Calu3 (cell line): Measurements from ENCODE around the gene NPC1L1. TPM values are rescaled to one million over a fixed set of nuclear protein-coding genes. Genes with fewer than 3 reads are reported as not detected.

ENCODE experiments used
- BruUV-seq: library from RNA; stranded (reverse); fragments of 400-500 nt; replicated peaks from 2 replicates; lab custom pipeline; 2021; lab: Mats Ljungman, UMichigan
- CTCF ChIA-PET: fragments of 300-600 bp; sonication (Branson Sonifier 250); formaldehyde crosslinking; loops from one replicate; lab custom pipeline; 2022; ENCODE audit warnings: antibody characterized with exemption; lab: Charles Lee
- DNase-seq: peaks from one replicate; pipeline ENCODE4 v3.0.0; 2022
- H3K27ac Mint-ChIP-seq: one replicate; pipeline ENCODE4 v1.8.0; 2022; ENCODE audit warnings: mixed read lengths; ENCODE audit not compliant: unreplicated experiment
- H3K27me3 Mint-ChIP-seq: one replicate; pipeline ENCODE4 v1.8.0; 2022; ENCODE audit warnings: mixed read lengths; ENCODE audit not compliant: unreplicated experiment
- H3K36me3 Mint-ChIP-seq: one replicate; pipeline ENCODE4 v1.8.0; 2022; ENCODE audit warnings: mild to moderate bottlenecking, moderate library complexity, mixed read lengths; ENCODE audit not compliant: insufficient read depth, unreplicated experiment
- H3K4me1 Mint-ChIP-seq: one replicate; pipeline ENCODE4 v1.8.0; 2022; ENCODE audit warnings: mild to moderate bottlenecking, low read depth, mixed read lengths; ENCODE audit not compliant: unreplicated experiment
- H3K4me3 Mint-ChIP-seq: one replicate; pipeline ENCODE4 v1.8.0; 2022; ENCODE audit warnings: mild to moderate bottlenecking, low read depth, moderate library complexity, mixed read lengths; ENCODE audit not compliant: unreplicated experiment
- H3K9me3 Mint-ChIP-seq: one replicate; pipeline ENCODE4 v1.8.0; 2022; ENCODE audit warnings: low read depth, mixed read lengths; ENCODE audit not compliant: unreplicated experiment
- CTCF ChIP-seq: fragments of 200-600 bp; IDR thresholded peaks from one replicate; pipeline ENCODE4 v1.8.0; 2022; ENCODE audit warnings: antibody characterized with exemption; ENCODE audit not compliant: unreplicated experiment
- intact Hi-C: fragments of 100-400 bp; cut with micrococcal nuclease; formaldehyde crosslinking; loops from one replicate; pipeline ENCODE4 v1.10.0; 2022; ENCODE audit not compliant: unreplicated experiment
- total RNA-seq: library from RNA; stranded (reverse); gene quantifications from 2 replicates; pipeline ENCODE4 v1.2.3, GENCODE V29; 2022

Gene NPC1L1
- total RNA-seq, 1 experiment from 2014 or later = 46.0 TPM

- Mint-ChIP-seq H3K36me3 (peaks cover 43% of the 10 kb centered on the region), H3K4me3 (no peak overlapping the region), H3K27ac (no peak overlapping the region), H3K4me1 (peaks cover 39% of the 10 kb centered on the region), H3K27me3 (no peaks in the 10 kb centered on the region), H3K9me3 (peaks cover 8% of the 10 kb centered on the region)
- CTCF ChIA-PET = interaction anchor here (1.2 kb wide), 1 partner anchor 87 kb away, joined by 3 read pairs; the partner anchor contains the start of gene DDX56
- TF ChIP-seq CTCF = no peak
- peak; percentile 24 for DNase-seq
- intact Hi-C loops = no loop called here
- BruUV-seq = no TSS peak
Measured at GRCh38 chr7:44486693-44487092, 54.4 kb downstream of the NPC1L1 start.

GRCh38 chr7:44486001-44486400 is 55.1 kb downstream of the NPC1L1 start:
- Mint-ChIP-seq H3K27me3 (no peaks in the 10 kb centered on the region), H3K36me3 (peaks cover 48% of the 10 kb centered on the region), H3K27ac (no peak overlapping the region), H3K4me3 (no peak overlapping the region), H3K9me3 (peaks cover 8% of the 10 kb centered on the region), H3K4me1 (peaks cover 37% of the 10 kb centered on the region)
- TF ChIP-seq CTCF = no peak
- CTCF ChIA-PET = interaction anchor here (0.6 to 1.2 kb wide), 3 partner anchors 12 to 92 kb away, joined by 3 to 4 read pairs (median 3); partner anchors contain the start of gene DDX56
- BruUV-seq = no TSS peak
- no peak for DNase-seq
- intact Hi-C loops = no loop called here

GRCh38 chr7:44484482-44485313 is 56.4 kb downstream of the NPC1L1 start:
- peaks cover 31% of the 10 kb centered on the region for H3K4me1 Mint-ChIP-seq
- no TSS peak for BruUV-seq
- peaks cover 8% of the 10 kb centered on the region for H3K9me3 Mint-ChIP-seq
- H3K27ac Mint-ChIP-seq = no peak overlapping the region
- no peak for TF ChIP-seq CTCF
- intact Hi-C loops = no loop called here
- CTCF ChIA-PET = no interaction called here
- H3K36me3 Mint-ChIP-seq = peaks cover 46% of the 10 kb centered on the region
- no peak for DNase-seq
- H3K27me3 Mint-ChIP-seq = no peaks in the 10 kb centered on the region
- H3K4me3 Mint-ChIP-seq = no peak overlapping the region

- H3K27ac Mint-ChIP-seq = no peak overlapping the region
- H3K9me3 Mint-ChIP-seq = peaks cover 8% of the 10 kb centered on the region
- intact Hi-C loops = no loop called here
- H3K4me3 Mint-ChIP-seq = no peak overlapping the region
- H3K27me3 Mint-ChIP-seq = no peaks in the 10 kb centered on the region
- TF ChIP-seq CTCF = no peak
- H3K4me1 Mint-ChIP-seq = peaks cover 18% of the 10 kb centered on the region
- CTCF ChIA-PET = no interaction called here
- no TSS peak for BruUV-seq
- peaks cover 47% of the 10 kb centered on the region for H3K36me3 Mint-ChIP-seq
- no peak for DNase-seq
Measured at GRCh38 chr7:44482502-44483485, 58.3 kb downstream of the NPC1L1 start.
